Ascending aorta (tissue), 2 donors: Measurements from ENCODE around the gene PPP1R3E. TPM values are rescaled to one million over a fixed set of nuclear protein-coding genes. Genes with fewer than 3 reads are reported as not detected.

ENCODE experiments used
- DNase-seq, 2 donors: peaks; one replicate each; pipeline ENCODE4 v3.0.0-alpha.2; 2019; ENCODE audit warnings: low spot score in 2 of 2
- H3K27ac ChIP-seq, 2 donors: fragments of 200-600 bp; sonication (generic); one replicate each; pipeline ENCODE4 v1.5.1; 2016 to 2017; ENCODE audit warnings: mild to moderate bottlenecking in 1 of 2
- H3K27me3 ChIP-seq: fragments of 200-600 bp; sonication (generic); one replicate; pipeline ENCODE4 v1.5.1; 2017
- H3K36me3 ChIP-seq, 2 donors: fragments of 200-600 bp; sonication (generic); one replicate each; pipeline ENCODE4 v1.5.1; 2016
- H3K4me1 ChIP-seq, 2 donors: fragments of 200-600 bp; sonication (generic); one replicate each; pipeline ENCODE4 v1.5.1; 2016 to 2017; ENCODE audit warnings: mild to moderate bottlenecking in 1 of 2
- H3K4me3 ChIP-seq, 2 donors: fragments of 200-600 bp; sonication (generic); one replicate each; pipeline ENCODE4 v1.5.1; 2016 to 2017; ENCODE audit warnings: mild to moderate bottlenecking in 1 of 2
- H3K9me3 ChIP-seq, 2 donors: fragments of 200-600 bp; sonication (generic); one replicate each; pipeline ENCODE4 v1.5.1; 2016
- intact Hi-C: fragments of 100-400 bp; cut with DNase I; formaldehyde crosslinking; loops from one replicate; pipeline ENCODE4 v1.15.1; 2023
- total RNA-seq: library from RNA; depleted of rRNA; stranded (reverse); fragments of >200 nt; gene quantifications from one replicate; pipeline ENCODE4 v1.1.0, GENCODE V29; 2016
- TF ChIP-seq, protein P1 (sequence below), 3 experiments: fragments of 200-600 bp in 2 of 3; fragments of 450-650 bp in 1 of 3; sonication (generic) in 2 of 3; IDR thresholded peaks; one replicate each; pipeline ENCODE4 v1.5.1; 2016 to 2019; ENCODE audit warnings: antibody characterized with exemption in 3 of 3, mild to moderate bottlenecking in 1 of 3, moderate library complexity in 1 of 3

The PPP1R3E gene, protein sequence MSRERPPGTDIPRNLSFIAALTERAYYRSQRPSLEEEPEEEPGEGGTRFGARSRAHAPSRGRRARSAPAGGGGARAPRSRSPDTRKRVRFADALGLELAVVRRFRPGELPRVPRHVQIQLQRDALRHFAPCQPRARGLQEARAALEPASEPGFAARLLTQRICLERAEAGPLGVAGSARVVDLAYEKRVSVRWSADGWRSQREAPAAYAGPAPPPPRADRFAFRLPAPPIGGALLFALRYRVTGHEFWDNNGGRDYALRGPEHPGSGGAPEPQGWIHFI
- 8.9 TPM for total RNA-seq

DNA sequence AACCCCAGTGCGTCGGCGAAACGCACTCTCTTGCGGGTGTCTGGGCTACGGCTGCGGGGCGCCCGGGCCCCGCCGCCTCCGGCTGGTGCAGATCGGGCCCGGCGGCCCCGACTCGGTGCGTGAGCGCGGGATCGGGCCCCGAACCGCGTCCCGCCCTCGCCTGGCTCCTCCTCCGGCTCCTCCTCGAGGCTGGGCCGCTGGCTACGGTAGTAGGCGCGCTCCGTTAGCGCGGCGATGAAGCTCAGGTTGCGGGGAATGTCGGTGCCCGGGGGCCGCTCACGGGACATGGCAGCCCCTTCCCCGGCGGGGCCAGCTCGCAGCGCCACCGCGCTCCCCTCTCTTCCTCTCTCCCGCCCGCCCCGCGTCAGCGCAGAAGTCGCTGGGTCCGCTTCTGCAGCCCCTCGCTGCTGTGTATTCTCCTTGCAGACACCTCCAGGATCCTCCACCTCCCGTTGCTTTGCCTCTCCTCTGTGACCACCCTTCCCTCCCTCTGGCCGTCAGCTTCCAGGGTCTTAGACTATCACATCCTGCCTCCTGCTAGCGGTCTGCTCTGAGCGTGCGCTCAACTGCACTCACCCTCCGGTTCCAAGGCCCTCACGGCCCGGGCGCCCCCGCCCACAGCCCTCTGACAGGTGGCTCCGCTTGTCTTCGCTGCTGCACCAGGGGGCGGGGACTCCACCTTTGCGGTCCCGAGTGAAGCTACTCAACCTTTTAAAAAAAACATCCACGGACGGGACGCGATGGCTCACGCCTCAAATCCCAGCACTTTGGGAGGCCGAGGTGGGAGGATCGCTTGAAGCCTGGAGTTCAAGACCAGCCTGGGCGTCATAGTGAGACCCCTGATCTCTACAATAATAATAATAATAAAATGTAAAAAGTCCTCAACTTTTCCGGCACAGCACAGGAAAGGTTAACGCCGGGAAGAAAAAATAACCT is at the start of gene PPP1R3E:
Gene PPP1R3E, minus strand, starts transcription at position 570 of the 936 bp plus-strand sequence. Its CDS starts 283 bp downstream, at position 287.
- H3K9me3 ChIP-seq = no peaks in the 10 kb centered on the region
- H3K27ac ChIP-seq = peak within 1 kb of the TSS; percentile 93 to 98
- TF ChIP-seq, protein P1, sequence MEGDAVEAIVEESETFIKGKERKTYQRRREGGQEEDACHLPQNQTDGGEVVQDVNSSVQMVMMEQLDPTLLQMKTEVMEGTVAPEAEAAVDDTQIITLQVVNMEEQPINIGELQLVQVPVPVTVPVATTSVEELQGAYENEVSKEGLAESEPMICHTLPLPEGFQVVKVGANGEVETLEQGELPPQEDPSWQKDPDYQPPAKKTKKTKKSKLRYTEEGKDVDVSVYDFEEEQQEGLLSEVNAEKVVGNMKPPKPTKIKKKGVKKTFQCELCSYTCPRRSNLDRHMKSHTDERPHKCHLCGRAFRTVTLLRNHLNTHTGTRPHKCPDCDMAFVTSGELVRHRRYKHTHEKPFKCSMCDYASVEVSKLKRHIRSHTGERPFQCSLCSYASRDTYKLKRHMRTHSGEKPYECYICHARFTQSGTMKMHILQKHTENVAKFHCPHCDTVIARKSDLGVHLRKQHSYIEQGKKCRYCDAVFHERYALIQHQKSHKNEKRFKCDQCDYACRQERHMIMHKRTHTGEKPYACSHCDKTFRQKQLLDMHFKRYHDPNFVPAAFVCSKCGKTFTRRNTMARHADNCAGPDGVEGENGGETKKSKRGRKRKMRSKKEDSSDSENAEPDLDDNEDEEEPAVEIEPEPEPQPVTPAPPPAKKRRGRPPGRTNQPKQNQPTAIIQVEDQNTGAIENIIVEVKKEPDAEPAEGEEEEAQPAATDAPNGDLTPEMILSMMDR (IDR thresholded peaks at IDR 0.05) = no peak
- peaks cover 18 to 22% of the 10 kb centered on the region in 2 donors for H3K4me1 ChIP-seq
- H3K4me3 ChIP-seq = peak within 1 kb of the TSS; percentile 85 to 93
- peak; percentile 26 to 83 for DNase-seq
- peaks cover 0 to 1% of the 10 kb centered on the region in 2 donors for H3K36me3 ChIP-seq
- H3K27me3 ChIP-seq = no peaks in the 10 kb centered on the region
- intact Hi-C loops = loop anchor here (5.0 to 10.0 kb wide), 6 partner anchors 120 to 940 kb away; partner anchors contain the start of genes EMC9, MMP14, PRMT5 and PSME2

DNA sequence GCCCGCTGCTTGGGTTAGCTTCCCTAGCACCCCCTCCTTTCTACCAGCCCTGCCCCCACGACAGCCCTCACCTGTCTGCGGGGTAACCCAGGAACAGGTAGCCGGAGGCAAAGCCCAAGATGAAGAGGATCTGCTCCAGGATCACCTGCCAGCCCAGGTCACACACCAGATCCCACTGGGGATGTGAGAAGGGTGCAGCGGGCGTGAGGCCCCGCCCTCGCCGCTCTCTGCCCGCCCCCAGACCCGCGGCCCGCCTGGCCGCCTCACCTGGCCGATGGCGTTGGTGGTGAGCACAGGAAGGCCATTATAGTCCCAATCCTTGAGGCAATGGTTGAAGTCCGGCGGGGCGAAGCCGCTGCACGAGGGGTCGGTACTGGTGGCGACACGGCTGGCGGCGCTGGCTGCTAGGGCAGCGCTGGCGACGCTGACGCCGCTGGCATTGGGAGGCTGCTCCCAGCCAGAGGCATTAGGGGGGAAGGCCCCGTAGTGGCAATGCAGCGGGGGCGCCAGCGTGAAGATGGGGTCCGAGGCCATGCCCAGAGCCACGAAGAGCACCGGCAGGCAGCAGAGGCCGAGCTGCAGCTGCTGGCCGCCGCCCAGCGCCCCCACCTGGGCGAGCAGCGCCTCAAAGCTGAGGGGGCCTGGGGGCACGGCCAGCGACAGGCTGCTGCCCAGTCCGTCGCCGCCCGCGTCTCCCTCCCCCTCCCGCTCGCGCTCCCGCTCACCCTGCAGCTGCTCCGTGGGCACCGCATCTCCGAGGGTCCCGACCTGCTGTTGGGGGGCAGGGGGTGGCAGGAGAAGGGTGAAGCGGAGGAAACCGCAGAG is 49.2 kb upstream of the PPP1R3E start:
- Histone ChIP-seq H3K9me3 (no peaks in the 10 kb centered on the region), H3K27me3 (no peaks in the 10 kb centered on the region), H3K36me3 (peaks cover 4 to 5% of the 10 kb centered on the region in 2 donors), H3K4me3 (peak overlapping the region; percentile 69 to 81), H3K27ac (peak overlapping the region in 1 of 2 donors; percentile 24), H3K4me1 (peaks cover 4 to 9% of the 10 kb centered on the region in 2 donors)
- TF ChIP-seq, protein P1 (IDR thresholded peaks at IDR 0.05) = peak in 1 of 3 experiments; percentile 4
- DNase-seq = peak in 1 of 2 donors; percentile 65
- intact Hi-C loops = loop anchor here (1.0 to 2.0 kb wide), 2 partner anchors 13 to 31 kb away; partner anchors contain the start of genes EFS and PABPN1

DNA sequence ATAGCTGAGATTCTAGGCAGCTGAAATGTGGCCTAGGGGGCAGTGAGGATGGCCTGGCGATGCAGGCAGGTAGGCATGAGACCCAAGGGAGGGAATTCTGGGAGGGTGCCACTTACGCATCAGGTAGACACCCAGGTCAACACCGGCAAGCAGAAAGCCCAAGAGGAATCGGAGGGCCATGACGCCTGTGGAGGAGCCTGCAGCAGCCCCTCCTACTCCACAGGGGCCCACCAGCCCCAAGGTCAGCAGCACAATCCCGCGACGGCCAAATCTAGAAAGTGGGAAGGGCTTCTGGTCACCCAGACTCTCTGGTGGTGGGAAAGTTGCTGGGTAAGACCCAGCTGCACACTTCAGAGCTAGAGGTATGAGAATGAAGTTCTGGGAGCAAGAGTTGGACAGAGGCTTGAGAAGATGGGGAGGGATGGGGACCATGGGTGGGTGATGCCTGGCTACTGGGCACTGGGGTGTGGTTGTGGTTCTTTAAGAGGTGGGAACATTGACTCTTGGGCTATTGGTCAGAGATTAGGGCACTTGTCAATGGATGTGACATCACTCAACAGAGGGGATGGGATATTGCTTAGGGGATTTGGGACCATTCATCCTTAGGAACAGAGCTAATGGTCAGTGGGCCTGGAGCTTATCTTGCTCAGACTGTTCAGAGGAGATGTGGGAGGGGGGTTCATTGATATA is 46.6 kb upstream of the PPP1R3E start:
- TF ChIP-seq, protein P1 (IDR thresholded peaks at IDR 0.05) = no peak
- Histone ChIP-seq H3K4me3 (no peak overlapping the region), H3K9me3 (no peaks in the 10 kb centered on the region), H3K27me3 (no peaks in the 10 kb centered on the region), H3K36me3 (peaks cover 5 to 7% of the 10 kb centered on the region in 2 donors), H3K27ac (no peak overlapping the region), H3K4me1 (peaks cover 4 to 9% of the 10 kb centered on the region in 2 donors)
- intact Hi-C loops = no loop called here
- DNase-seq = peak in 1 of 2 donors; percentile 44

DNA sequence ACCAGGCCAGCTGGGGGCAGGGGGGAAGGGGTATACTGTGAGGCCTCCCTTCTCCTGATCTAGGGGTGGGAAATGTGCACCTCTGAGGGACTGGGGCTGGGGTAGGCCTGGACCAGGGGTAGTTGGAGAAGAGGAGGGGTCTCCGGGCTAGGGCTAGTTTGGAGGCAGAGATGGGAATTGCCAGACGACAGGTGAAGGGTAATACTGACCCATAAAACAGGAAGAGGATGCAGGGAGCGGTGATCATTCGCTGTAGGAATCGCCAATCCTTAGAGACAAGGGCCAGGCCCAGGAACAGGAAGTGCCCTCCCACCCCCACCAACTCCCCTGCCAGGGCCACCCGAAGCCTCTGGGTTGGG is 45.6 kb upstream of the PPP1R3E start:
- intact Hi-C loops = no loop called here
- Histone ChIP-seq H3K27me3 (no peaks in the 10 kb centered on the region), H3K9me3 (no peaks in the 10 kb centered on the region), H3K27ac (no peak overlapping the region), H3K4me3 (no peak overlapping the region), H3K4me1 (peaks cover 4 to 8% of the 10 kb centered on the region in 2 donors), H3K36me3 (peaks cover 5 to 7% of the 10 kb centered on the region in 2 donors)
- TF ChIP-seq, protein P1 (IDR thresholded peaks at IDR 0.05) = no peak
- DNase-seq = peak in 1 of 2 donors; percentile 37
